ENCODE measurements around the gene CTNND2.
"Not testable (repeated sequence)": the region's sequence is repeated elsewhere in the genome, so short reads cannot be mapped to it uniquely, and the experiment has no call there.

Gene CTNND2

DNA sequence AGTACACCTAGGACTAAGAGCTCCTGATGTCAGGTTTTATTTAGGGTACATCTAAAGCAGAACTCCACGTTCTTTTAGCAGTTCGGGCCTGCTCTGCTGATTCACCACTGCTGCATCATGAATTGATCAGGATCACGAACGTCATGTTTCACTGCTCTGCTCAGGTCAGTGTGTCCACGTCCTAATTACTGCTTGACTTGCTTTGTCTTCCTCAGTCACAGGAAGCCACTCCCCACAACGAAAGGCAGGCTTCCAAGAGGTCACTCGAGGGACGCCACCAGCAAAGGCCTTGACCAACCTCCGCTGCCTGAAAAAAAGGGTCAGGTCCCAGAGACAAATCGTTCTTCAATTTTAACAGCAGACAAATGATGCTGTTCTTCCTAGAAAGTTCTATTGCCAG, 40.3 kb downstream of the CTNND2 start:
- DNase-seq (ENCODE audit: low read depth in 2 of 2), result no peak

DNA sequence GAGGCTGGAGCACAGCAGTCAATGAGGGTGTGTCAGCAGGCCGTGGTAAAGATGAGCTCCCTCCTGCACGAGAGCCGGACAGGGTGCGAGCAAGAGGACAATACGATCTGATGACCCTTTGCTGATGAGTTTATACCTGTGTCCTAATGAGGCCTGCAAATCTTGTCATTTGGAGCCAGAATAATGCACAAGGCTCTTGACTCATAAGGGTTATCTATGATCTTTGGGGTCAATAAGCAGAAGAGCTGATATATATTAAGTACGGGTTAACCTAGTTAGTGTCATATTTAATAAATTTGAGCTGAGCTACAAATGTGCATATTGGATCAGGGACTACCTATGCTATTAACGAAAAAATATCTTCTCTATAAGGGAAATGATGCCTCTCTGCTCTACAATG, 46.9 kb downstream of the CTNND2 start:
- DNase-seq (ENCODE audit: low read depth in 2 of 2), result no peak

DNA sequence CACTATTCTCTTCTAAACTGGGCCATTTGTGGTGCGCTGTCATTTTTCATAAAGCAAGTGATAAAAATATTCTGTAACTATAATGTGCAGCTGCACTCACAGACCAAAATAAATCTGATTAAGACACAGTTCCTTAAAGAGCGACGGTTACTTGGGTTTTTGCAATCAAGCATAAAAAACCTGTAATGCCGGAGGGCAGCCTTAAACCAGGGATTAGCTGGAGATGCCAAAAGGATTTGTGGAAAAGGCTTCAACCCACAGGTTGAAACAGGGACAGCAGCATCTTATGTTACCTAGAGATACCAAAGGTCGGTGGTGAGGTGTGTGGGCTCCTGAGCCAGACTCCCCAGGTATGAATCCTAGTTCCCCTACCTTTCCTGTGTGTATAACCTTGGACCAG, 49.3 kb downstream of the CTNND2 start:
- no peak for DNase-seq (ENCODE audit: low read depth in 2 of 2)

DNA sequence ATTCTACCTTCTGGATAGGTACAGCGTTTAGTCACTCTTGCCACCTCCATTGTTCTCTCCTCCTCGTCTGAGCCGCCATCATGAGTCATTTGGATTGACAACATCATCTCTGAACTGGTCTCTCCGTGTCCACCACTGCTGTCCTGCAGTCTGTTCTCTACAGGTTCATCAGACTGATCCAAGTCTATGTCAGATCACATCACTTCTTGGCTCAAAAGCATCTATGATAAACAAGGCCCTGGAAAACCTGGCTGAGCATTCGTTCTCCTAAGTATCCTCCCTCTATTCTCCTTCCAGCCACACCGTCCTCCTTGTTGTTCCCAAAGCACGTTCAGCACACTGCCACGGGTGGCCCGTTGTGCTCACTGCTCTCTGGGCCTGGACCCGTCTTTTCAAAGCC, 50.5 kb downstream of the CTNND2 start:
- no peak for DNase-seq (ENCODE audit: low read depth in 2 of 2)

DNA sequence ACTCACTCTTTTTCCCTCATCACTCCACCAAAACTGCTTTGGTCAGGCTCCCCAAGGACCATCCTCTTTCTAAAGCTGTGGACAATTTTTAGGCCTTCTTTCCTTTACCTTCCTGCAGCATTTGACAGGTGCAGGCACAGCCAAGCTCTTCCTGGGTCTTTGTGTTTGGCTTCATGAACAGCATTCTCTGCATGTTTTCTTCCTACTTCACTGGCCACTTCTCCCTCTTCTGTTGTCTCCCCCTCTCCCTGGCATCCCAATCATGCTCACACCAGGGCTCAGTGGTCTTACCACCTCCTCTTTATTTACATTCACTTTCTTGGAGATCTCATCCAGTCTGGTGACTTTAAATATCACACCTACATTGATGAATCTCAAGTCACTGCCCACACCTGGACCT, 51.1 kb downstream of the CTNND2 start:
- no peak for DNase-seq (ENCODE audit: low read depth in 2 of 2)

DNA sequence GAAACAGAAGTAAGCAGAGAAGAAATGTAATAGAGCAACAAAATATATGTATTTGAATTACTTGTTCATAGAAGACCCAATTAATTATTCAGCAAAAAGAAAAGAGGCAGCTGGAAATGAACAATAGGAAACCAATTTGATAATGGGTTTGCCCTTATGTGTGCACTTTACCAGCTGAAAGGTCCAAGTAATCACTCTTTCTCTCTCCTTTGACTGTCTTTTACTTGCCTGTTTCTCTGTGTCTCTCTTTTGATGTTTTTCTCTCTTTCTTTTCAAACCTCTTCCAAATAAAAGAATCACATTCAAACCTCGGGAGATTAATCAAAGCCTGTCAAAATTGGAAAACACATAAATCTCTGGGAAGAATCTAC, 51.5 kb downstream of the CTNND2 start:
- no peak for DNase-seq (ENCODE audit: low read depth in 2 of 2)

DNA sequence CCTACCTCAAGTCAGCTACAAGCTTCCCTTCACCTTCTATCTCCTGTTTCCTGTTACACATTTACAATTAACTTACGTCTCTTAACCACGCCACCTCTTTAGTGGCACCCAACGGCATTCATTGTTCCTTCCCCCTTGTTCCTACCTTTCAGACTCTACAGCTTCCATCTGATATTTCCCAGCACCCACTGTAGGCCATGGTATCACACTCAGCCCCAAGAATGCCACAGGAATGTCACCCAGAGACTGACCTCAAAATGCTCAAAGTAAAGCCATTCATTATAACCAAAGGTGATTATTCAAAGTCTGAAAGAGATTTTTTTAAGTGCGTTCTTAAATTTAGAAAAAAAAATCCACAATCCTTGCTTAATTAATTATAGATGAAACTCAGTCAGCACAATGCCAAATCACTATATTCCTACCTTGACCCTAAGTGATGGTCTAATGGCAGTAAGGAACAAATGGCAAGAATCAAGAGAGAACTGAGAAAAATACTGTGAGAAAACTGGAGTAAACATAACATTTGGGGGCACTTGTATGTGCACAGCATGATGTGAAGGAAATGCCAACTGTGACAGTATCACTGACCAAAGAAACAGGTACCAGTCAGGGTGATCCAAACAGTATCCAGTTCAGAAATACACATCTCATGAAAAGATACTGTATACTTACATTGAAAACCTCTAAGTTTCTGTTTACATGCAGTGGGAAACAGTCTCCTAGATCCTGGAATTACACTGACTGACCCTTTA, 52.1 kb downstream of the CTNND2 start:
- no peak for DNase-seq (ENCODE audit: low read depth in 2 of 2)

DNA sequence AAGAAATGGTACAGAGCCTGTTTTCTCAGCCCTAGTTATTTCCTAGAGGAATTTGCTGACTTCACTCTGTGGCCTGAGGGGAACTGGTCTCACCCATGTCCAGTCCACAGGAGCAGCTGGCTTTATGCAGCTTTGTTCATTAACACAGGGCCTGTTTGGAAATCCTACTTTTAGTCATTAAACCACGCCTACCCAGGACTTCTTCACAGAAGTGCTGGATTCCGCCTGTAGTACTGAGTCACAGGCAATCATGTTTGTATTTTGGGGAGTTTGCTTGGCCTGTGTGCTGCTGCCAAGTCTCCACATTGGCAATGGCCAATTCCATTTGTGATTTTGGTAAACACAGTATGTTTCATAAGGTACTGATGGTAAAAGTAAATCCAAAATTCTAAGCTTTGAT, 52.8 kb downstream of the CTNND2 start:
- no peak for DNase-seq (ENCODE audit: low read depth in 2 of 2)

DNA sequence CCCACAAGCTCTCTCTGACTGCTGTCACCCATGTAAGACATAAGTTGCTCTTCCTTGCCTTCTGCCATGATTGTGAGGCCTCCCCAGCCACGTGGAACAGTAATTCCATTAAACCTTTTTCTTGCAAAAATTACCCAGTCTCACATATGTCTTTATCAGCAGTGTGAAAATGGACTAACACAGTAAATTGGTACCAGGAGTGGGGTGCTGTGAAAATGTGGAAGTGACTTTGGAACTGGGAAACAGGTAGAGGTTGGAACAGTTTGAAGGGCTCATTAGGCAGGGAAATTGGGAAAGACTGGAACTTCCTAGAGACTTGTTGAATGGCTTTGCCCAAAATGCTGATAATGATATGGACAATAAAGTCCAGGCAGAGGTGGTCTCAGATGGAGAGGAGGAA, 75.7 kb downstream of the CTNND2 start:
- not testable (repeated sequence) for DNase-seq (ENCODE audit: low read depth in 2 of 2)

DNA sequence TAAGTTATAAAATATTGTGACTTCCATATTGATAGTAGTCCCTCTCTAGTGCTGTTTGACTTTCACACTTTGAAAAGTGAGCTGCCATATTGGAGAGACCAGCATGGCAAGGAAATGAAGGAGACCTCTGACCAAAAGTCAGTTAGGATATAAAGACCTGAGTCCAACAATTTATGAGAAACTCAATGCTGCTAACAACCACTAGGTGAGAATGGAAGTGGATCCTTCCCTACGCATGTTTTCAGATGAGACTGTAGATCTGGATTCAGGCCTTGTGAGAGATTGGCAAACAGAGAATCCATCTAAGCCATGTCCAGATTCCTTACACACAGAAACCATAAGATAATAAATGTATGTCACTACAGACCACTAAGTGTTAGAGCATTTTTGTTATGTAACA, 81.6 kb downstream of the CTNND2 start:
- DNase-seq (ENCODE audit: low read depth in 2 of 2), result no peak

DNA sequence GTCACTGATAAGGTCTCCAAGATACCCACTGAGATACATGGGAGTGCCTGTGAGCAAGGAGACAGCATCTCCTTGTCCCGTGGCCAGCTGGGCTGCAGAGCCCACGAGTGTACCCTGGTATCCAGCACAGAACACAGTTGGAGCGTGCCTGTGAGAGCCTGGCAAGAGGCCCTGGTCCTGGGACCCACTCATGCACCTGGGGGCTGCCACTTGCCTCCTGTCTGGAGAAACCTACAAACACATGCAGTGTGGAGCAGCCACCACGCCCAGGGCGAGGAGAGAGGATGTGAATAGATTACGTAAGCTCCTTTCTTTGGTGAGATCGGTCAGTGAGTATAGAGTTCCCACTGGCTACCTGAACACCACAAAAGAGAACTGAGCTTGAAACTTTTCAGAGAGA, 88.3 kb downstream of the CTNND2 start:
- DNase-seq (ENCODE audit: low read depth in 2 of 2), result no peak

DNA sequence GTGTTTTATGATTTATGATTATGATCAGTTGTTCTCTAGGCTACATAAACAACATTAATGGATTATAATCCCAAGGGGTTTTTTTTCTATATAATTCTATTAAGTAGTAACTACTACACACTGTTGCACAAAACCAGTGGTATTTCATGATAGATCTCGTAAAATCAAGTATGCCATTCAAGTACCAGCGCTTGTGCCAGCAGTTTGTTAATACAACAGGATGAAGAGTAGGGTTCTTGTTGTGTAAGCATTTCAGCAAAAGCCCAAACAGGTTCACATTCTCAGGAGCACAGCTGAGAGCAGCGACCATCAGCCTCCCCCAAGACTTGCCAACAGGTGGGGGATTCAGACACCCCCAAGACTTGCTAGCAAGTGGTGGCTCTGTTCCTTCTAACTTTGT, 88.8 kb downstream of the CTNND2 start:
- DNase-seq (ENCODE audit: low read depth in 2 of 2), result no peak

DNA sequence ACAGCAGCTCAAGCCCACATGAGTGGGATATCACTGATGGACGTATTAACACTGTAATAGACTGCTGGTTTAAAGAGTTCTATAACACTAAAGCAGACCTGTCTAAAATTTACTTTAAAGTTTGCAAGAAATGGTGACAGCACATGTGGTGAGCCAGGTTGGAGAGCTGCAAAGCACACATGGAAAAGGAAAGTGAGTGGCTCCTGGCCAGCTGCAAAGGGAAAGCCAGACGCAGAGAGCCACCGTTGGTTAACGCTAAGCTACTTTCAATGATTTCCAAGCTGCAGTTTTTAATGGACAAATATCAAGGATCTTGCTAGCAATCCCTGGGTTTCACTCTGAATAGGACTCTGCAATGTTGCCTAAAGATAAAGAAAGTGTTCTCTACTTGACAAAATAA, 89.9 kb downstream of the CTNND2 start:
- DNase-seq (ENCODE audit: low read depth in 2 of 2), result no peak

DNA sequence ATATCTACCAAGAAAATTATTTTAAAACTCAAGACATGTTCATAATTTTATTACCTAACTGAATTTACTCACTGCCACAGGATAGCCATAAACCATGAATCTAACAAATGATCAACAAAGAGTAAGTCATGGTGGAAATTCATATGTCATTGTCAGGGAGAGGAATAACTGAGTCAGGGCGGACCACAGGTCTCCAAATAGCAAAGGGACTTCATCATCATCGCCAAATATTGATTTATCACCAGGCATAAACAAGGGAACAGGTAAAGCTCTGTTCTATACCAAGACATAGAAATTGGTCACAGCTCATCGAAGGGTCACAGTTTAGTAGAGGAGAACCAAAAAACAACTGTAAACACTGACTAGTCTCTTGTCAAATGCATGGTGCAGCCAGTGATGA, 94.8 kb downstream of the CTNND2 start:
- DNase-seq (ENCODE audit: low read depth in 2 of 2), result no peak

DNA sequence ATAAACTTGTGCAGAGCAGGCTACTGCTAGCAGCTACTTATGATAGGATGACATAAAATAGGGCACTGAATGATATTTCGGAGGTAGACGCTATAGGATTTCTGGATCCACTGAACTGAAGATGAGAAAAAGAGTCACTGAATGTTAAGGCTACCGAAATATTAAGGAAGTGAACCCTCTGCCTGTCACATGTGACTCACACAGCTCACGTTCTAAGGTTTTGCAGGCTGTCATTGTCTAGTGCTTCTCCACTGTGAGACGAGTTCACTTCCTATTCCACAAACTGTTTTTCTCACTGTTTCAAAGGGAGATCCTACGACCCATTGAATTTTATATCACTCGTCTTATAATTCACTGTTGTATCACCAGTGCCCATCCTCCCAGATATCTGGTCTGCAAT, 100.8 kb downstream of the CTNND2 start:
- DNase-seq (ENCODE audit: low read depth in 2 of 2), result no peak

DNA sequence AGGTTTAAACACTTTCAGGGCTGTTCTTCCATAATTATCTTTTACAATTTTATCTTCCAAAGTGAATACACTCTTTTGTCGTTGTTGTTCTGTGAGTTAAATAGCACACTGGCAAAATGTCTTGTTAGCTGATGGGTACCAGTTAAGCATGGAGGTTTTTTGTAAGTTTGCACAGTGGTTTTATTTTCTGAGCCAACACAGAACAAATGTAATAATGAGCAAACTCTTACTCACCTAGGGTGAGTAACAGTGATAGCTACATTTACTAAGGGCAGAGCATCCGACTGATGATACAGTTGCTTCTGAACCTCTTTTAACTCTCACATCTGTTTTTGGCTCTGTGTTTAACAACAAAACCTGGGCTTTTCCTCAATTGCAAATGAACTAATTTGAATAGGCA, 103.2 kb downstream of the CTNND2 start:
- DNase-seq (ENCODE audit: low read depth in 2 of 2), result no peak

DNA sequence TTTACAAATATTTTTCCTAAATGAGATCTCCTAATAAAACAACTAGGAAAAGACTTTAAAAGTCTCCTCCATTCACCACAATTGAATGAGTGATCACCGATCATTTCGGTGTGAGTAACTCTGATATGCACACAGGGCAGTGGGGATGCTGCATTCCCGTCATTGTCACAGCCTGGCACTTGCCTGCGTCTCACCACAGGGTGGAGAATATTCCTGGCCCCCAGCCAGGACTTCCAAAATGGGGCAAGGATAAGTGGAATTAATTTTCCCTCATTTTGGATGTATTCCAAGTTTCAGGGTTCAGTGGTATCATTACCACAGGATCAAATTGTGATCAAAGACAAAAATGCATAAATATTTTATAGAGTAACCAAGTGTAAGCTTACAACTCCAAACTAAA, 107.1 kb downstream of the CTNND2 start:
- no peak for DNase-seq (ENCODE audit: low read depth in 2 of 2)

DNA sequence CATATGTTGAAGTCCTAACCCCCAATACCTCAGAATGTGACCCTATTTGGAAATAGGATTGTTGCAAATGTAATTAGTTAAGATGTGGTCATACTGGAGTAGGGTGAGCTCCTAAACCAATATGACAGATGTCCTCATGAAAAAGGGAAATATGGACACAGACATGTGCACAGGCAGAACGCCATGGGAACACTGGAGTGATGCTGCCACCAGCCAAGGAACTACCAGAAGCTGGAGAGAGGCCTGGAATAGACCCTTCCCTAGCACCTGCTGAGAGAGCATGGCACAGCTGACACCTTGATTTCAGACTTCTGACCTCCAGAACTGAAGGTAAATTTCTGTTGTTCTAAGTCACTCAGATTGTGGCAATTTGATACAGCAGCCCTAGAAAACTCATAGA, 110.8 kb downstream of the CTNND2 start:
- DNase-seq (ENCODE audit: low read depth in 2 of 2), result no peak

DNA sequence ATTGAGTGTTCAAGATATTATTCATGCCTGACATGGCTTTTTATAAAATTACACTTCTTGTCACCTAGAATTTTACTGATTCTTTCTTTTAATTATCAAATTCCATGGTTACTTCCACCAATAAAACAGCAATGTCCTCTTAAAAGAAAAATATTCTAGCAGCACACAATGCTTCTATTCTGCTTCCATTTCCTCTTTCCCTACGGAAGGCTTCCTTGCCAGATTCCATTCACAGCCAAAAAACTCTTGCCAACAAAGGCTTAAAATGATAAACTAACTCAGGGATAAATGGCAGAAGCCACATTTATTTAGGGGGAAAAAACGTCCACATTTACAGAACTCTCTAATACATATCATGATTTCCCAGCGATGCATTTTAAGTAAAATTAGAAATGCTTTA, 111.6 kb downstream of the CTNND2 start:
- DNase-seq (ENCODE audit: low read depth in 2 of 2), result no peak

DNA sequence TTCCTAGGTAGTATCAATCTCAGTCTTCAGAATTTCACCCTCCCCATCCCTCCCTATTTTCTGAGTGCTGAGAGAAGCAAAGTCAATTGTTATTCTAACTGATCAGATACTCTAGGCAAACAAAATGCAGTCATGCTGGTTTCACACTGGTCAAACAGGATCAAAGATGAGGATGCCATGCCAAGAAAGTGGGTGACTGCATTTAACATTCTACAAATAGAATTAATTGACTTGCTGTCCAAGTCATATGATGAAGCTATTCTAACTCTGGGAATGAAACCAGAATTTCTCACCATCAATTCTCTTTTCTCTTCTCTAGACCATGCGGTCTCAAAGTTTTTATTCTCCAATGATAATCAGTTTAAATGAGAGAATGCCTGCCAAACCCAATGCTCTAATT, 112.5 kb downstream of the CTNND2 start:
- no peak for DNase-seq (ENCODE audit: low read depth in 2 of 2)

DNA sequence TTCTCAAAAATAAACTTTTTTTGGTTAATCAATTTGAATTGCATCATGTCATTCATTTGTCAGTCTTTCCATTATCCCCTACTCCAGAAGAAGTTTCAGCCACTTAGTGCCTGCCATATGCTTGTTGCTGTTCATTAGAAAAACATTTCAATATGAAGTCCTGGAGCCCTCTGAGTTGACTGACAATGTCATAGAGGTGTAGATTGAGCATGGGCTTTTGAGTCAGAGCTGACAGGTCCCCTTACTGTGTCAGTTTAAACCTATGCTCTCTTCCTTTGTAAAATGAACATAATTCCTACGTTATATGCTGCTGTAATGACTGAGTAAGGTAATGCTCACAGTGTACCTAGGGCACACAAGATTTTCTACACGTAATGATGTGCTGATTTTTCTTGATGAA, 114.0 kb downstream of the CTNND2 start:
- DNase-seq (ENCODE audit: low read depth in 2 of 2), result no peak

DNA sequence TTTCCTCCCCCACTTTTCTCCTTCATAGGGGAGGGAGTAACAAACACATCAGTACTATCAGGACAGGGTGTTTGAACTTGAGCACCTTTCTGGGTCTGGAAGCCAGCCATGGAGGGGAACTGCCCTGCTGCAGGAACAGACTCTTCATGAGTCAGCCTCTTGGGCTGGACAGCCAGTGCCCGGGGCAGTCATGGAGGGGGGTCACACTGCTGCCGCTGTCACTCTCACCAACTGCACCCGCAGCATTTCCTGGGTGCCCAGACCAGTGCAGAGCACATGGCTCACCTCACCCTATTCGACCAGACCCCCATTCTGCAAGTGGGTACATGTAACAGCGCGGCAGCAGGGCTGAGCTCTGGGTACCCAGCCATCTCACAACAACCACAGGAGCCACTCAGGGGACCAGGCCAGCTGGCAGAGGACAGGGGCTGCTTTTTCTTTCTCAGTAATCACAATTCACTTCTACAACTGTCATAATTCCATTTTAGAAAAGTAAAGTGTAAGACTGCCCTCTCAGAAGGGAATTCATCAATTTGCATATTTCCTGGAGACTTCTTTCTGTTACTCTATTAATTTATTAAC, 118.4 kb downstream of the CTNND2 start:
- DNase-seq (ENCODE audit: low read depth in 2 of 2), result no peak

DNA sequence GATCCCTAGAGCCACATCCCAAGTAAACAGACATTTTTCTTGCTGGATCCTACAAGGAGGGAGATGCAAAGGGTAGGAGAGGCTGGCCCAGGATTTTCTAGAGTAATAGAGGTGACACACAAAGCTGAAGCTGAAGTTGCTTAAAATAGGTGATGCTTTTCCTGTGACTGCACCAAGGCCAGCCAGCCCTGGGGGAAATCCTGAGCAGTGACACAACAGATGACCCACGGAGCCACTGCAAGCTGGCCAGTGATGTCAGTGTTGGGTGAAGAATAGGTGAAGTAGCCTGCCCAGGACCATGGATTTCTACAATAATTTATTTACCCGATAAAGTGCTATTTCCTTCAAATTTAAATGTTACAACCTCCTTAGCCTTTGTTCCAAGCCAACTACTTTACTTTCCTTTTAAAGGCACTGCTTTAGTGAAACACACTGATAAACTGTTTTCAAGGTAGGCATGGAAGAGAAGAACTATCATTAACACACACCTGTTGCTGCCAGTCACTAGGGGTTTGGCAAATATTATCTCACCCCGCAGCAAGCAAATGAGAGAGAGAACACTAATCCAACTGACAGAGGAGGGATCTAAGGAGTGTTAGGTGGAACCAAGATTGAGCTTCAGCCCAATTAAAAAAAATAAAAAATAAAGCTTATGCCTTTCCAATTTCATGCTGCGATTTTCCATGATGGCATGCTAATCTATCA, 123.5 kb downstream of the CTNND2 start:
- DNase-seq (ENCODE audit: low read depth in 2 of 2), result no peak
